HEK293 (cell line): ENCODE results near the gene BTG1.

Experiments used
- CTCF ChIA-PET: fragments of 350-600 bp; formaldehyde crosslinking; extraction: SDS; loops from one replicate; lab custom pipeline; 2021; ENCODE audit warnings: antibody characterized with exemption; lab: Yijun Ruan, JAX
- POLR2A ChIA-PET: fragments of 300-600 bp; formaldehyde crosslinking; extraction: SDS; loops from one replicate; lab custom pipeline; 2020; ENCODE audit warnings: antibody characterized with exemption, inconsistent platforms; lab: Yijun Ruan, JAX
- H3K27ac ChIP-seq: fragments of 200-500 bp; sonication (Bioruptor generic); 2 replicates; pipeline ENCODE4 v1.5.1; 2014; ENCODE audit warnings: low read depth, low read length, control low read depth, inconsistent platforms; ENCODE audit errors: extremely low read depth
- H3K36me3 ChIP-seq, 2 experiments: fragments of 200-500 bp in 1 of 2; sonication (Bioruptor generic) in 1 of 2; 1 replicate in 1 of 2; 2 replicates in 1 of 2; pipeline ENCODE4 v1.5.1; 2014 to 2017; ENCODE audit warnings: inconsistent platforms in 2 of 2, low read length in 2 of 2; ENCODE audit not compliant: control insufficient read depth in 2 of 2, insufficient read depth in 1 of 2
- H3K4me1 ChIP-seq: fragments of 200-500 bp; sonication (Bioruptor generic); 2 replicates; pipeline ENCODE4 v1.5.1; 2014; ENCODE audit warnings: mild to moderate bottlenecking, low read length, inconsistent platforms; ENCODE audit not compliant: control insufficient read depth, insufficient read depth
- H3K4me3 ChIP-seq: 2 replicates; pipeline ENCODE4 v1.5.1; 2011; ENCODE audit warnings: low read depth, mild to moderate bottlenecking, control low read depth, low read length, moderate library complexity
- H3K9me3 ChIP-seq: fragments of 200-500 bp; sonication (Bioruptor generic); 2 replicates; pipeline ENCODE4 v1.5.1; 2014; ENCODE audit warnings: low read depth, low read length, inconsistent platforms; ENCODE audit not compliant: control insufficient read depth, insufficient read depth
- INSM2 ChIP-seq: fragments of 450-650 bp; formaldehyde crosslinking; IDR thresholded peaks from 2 replicates; pipeline ENCODE4 v1.5.1; 2016; ENCODE audit warnings: missing biosample characterization, missing genetic modification characterization
- MZF1 ChIP-seq: fragments of 450-650 bp; formaldehyde crosslinking; IDR thresholded peaks from 2 replicates; pipeline ENCODE4 v1.5.1; 2017; ENCODE audit warnings: missing biosample characterization, missing genetic modification characterization, borderline replicate concordance
- PRDM1 ChIP-seq: fragments of 450-650 bp; formaldehyde crosslinking; IDR thresholded peaks from 2 replicates; pipeline ENCODE4; 2016; ENCODE audit warnings: missing biosample characterization, missing genetic modification characterization
- SCRT2 ChIP-seq: fragments of 450-650 bp; formaldehyde crosslinking; IDR thresholded peaks from 2 replicates; pipeline ENCODE4 v1.5.1; 2016; ENCODE audit warnings: missing biosample characterization, missing genetic modification characterization
- SP2 ChIP-seq: fragments of 450-650 bp; formaldehyde crosslinking; IDR thresholded peaks from 2 replicates; pipeline ENCODE4 v1.5.1; 2016; ENCODE audit warnings: missing biosample characterization, missing genetic modification characterization
- SP3 ChIP-seq: fragments of 450-650 bp; formaldehyde crosslinking; IDR thresholded peaks from 2 replicates; pipeline ENCODE4 v1.5.1; 2016; ENCODE audit warnings: missing biosample characterization, missing genetic modification characterization
- TCF7L2 ChIP-seq: IDR thresholded peaks from 2 replicates; pipeline ENCODE4 v1.6.1; 2011; ENCODE audit warnings: low read depth, mild to moderate bottlenecking, inconsistent platforms, low read length, moderate library complexity, borderline replicate concordance
- ZBTB20 ChIP-seq: fragments of 450-650 bp; formaldehyde crosslinking; IDR thresholded peaks from 2 replicates; pipeline ENCODE4 v1.5.1; 2016; ENCODE audit warnings: missing biosample characterization, missing genetic modification characterization
- ZFP41 ChIP-seq: fragments of 450-650 bp; formaldehyde crosslinking; IDR thresholded peaks from 2 replicates; pipeline ENCODE4 v1.5.1; 2016; ENCODE audit warnings: missing biosample characterization, missing genetic modification characterization, borderline replicate concordance
- ZNF2 ChIP-seq: fragments of 450-650 bp; formaldehyde crosslinking; IDR thresholded peaks from 2 replicates; pipeline ENCODE4 v1.5.1; 2016; ENCODE audit warnings: missing biosample characterization, missing genetic modification characterization
- ZNF292 ChIP-seq: fragments of 450-650 bp; formaldehyde crosslinking; IDR thresholded peaks from 2 replicates; pipeline ENCODE4 v1.5.1; 2016; ENCODE audit warnings: low read depth, missing biosample characterization, missing genetic modification characterization, borderline replicate concordance
- ZNF302 ChIP-seq: fragments of 450-650 bp; formaldehyde crosslinking; IDR thresholded peaks from 2 replicates; pipeline ENCODE4 v1.5.1; 2016; ENCODE audit warnings: missing biosample characterization, missing genetic modification characterization, low read depth
- ZNF354C ChIP-seq: fragments of 450-650 bp; formaldehyde crosslinking; IDR thresholded peaks from 2 replicates; pipeline ENCODE4 v1.5.1; 2016; ENCODE audit warnings: missing biosample characterization, missing genetic modification characterization, low read depth, borderline replicate concordance
- ZNF362 ChIP-seq: fragments of 450-650 bp; formaldehyde crosslinking; IDR thresholded peaks from 2 replicates; pipeline ENCODE4 v1.5.1; 2016; ENCODE audit warnings: missing biosample characterization, missing genetic modification characterization
- ZNF76 ChIP-seq: fragments of 450-650 bp; formaldehyde crosslinking; IDR thresholded peaks from 2 replicates; pipeline ENCODE4; 2016; ENCODE audit warnings: low read depth, missing biosample characterization, missing genetic modification characterization, borderline replicate concordance
- ZNF792 ChIP-seq: fragments of 450-650 bp; formaldehyde crosslinking; IDR thresholded peaks from 2 replicates; pipeline ENCODE4 v1.5.1; 2016; ENCODE audit warnings: missing biosample characterization, missing genetic modification characterization
- TF ChIP-seq, protein P1 (sequence below): fragments of 450-650 bp; formaldehyde crosslinking; IDR thresholded peaks from 2 replicates; pipeline ENCODE4 v1.5.1; 2017; ENCODE audit warnings: missing biosample characterization, missing genetic modification characterization
- TF ChIP-seq, protein P2 (sequence below): fragments of 450-650 bp; formaldehyde crosslinking; IDR thresholded peaks from 2 replicates; pipeline ENCODE4 v1.5.1; 2016; ENCODE audit warnings: missing biosample characterization, missing genetic modification characterization

Gene BTG1

DNA sequence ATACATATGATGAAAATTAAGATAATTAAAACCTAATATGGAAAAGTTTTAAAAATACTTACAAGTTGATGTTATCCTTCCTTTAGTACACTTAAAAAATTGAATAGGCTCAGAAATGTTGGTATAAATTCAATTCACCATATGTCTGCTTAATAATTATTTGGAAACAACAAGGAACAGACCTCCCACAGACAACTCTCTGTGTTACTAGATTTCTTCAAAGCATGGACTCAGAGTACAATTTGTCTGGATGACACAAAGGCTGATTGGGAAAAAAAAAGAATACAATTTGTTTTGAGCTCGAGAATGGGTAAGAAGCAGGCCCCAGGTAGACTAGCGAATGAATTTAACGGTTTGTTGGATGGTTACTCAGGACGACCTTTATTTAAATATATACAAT, 48.9 kb upstream of the BTG1 start:
- H3K9me3 ChIP-seq = no peaks in the 10 kb centered on the region
- H3K27ac ChIP-seq = no peak overlapping the region
- H3K4me1 ChIP-seq = no peaks in the 10 kb centered on the region; the same call in 1 of the 2 replicates
- ChIA-PET POLR2A (no interaction called here), CTCF (no interaction called here)
- no peak overlapping the region for H3K4me3 ChIP-seq
- no peak for TF ChIP-seq SCRT2
- no peak for TF ChIP-seq ZFP41
- no peak for TF ChIP-seq ZNF302 (tag by site-specific recombination)
- no peak for TF ChIP-seq ZBTB20 (tag by site-specific recombination)
- TF ChIP-seq ZNF792 (tag by site-specific recombination) = no peak
- TF ChIP-seq, protein P1, sequence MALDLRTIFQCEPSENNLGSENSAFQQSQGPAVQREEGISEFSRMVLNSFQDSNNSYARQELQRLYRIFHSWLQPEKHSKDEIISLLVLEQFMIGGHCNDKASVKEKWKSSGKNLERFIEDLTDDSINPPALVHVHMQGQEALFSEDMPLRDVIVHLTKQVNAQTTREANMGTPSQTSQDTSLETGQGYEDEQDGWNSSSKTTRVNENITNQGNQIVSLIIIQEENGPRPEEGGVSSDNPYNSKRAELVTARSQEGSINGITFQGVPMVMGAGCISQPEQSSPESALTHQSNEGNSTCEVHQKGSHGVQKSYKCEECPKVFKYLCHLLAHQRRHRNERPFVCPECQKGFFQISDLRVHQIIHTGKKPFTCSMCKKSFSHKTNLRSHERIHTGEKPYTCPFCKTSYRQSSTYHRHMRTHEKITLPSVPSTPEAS (tag by site-specific recombination) = no peak
- TF ChIP-seq ZNF292 (tag by site-specific recombination) = no peak
- TF ChIP-seq ZNF76 (tag by site-specific recombination) = no peak
- TF ChIP-seq TCF7L2 = no peak
- TF ChIP-seq SP2 (tag by site-specific recombination) = no peak
- TF ChIP-seq ZNF354C (tag by site-specific recombination) = no peak
- no peak for TF ChIP-seq SP3 (tag by site-specific recombination)
- no peak for TF ChIP-seq ZNF2 (tag by site-specific recombination)
- TF ChIP-seq ZNF362 (tag by site-specific recombination) = no peak
- TF ChIP-seq PRDM1 (tag by site-specific recombination) = no peak
- no peaks in the 10 kb centered on the region for H3K36me3 ChIP-seq

- TF ChIP-seq INSM2 (tag by site-specific recombination) = no peak
- TF ChIP-seq, protein P2, sequence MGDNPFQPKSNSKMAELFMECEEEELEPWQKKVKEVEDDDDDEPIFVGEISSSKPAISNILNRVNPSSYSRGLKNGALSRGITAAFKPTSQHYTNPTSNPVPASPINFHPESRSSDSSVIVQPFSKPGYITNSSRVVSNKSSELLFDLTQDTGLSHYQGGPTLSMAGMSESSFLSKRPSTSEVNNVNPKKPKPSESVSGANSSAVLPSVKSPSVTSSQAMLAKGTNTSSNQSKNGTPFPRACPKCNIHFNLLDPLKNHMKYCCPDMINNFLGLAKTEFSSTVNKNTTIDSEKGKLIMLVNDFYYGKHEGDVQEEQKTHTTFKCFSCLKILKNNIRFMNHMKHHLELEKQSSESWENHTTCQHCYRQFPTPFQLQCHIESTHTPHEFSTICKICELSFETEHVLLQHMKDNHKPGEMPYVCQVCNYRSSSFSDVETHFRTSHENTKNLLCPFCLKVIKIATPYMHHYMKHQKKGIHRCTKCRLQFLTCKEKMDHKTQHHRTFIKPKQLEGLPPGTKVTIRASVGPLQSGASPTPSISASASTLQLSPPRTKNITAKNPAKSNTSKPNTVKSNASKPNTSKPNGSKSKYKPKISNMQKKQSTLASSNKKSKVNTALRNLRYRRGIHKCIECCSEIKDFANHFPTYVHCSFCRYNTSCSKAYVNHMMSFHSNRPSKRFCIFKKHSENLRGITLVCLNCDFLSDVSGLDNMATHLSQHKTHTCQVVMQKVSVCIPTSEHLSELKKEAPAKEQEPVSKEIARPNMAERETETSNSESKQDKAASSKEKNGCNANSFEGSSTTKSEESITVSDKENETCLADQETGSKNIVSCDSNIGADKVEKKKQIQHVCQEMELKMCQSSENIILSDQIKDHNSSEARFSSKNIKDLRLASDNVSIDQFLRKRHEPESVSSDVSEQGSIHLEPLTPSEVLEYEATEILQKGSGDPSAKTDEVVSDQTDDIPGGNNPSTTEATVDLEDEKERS (tag by site-specific recombination) = no peak
- peak; percentile 67 for TF ChIP-seq MZF1 (tag by site-specific recombination)
- TF ChIP-seq, all 188 proteins: peak for 1
- Histone ChIP-seq H3K4me1 (no peaks in the 10 kb centered on the region; the same call in 1 of the 2 replicates), H3K36me3 (no peaks in the 10 kb centered on the region), H3K27ac (no peak overlapping the region), H3K9me3 (no peaks in the 10 kb centered on the region), H3K4me3 (no peak overlapping the region)
- ChIA-PET POLR2A (no interaction called here), CTCF (no interaction called here)
These were observed 48.2 kb upstream of the BTG1 start for GRCh38 chr12:92193846-92194245.
